ENCODE measurements around the gene VPS35L.

DNA sequence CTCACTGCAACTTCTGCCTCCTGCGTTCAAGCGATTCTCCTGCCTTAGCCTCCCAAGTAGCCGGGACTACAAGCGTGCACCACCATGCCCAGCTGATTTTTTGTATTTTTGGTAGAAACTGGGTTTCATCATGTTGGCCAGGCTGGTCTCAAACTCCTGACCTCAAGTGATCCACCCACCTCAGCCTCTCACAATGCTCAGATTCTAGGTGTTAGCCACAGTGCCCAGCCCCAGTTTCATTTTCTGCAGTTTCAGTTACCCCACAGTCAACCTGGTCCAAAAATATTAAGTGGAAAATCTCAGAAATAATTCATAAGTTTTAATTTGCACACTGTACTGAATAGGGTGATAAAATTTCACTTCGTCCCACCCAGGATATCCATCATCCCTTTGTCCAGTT lies 133.8 kb downstream of the VPS35L start:
- TF ChIP-seq CTCF (IDR thresholded peaks at IDR 0.05; ENCODE audit: insufficient read depth, low read depth, low read length) (no peak), EZH2 (IDR thresholded peaks at IDR 0.05; ENCODE audit: insufficient read depth, low read length) (no peak)

Data from astrocyte (in vitro differentiated cells and primary cell).